Measurements from ENCODE around the gene SLC2A14. TPM values are rescaled to one million over a fixed set of nuclear protein-coding genes. Genes with fewer than 3 reads are reported as not detected.
A peak's percentile ranks its signal among the peaks of the same experiment; 100 is the strongest.
"Not testable (repeated sequence)": the region's sequence is repeated elsewhere in the genome, so short reads cannot be mapped to it uniquely, and the experiment has no call there.

SLC2A14 gene
- total RNA-seq, 1 donor from 2014 or later = 1.8 TPM

GRCh38 chr12:7844116-7844515 is 28.6 kb downstream of the SLC2A14 start:
- Mint-ChIP-seq H3K4me3 (ENCODE audit: unreplicated experiment) (no peak overlapping the region), H3K36me3 (ENCODE audit: low read depth) (no peaks in the 10 kb centered on the region), H3K9me3 (ENCODE audit: low read depth) (no peaks in the 10 kb centered on the region), H3K27me3 (ENCODE audit: low read depth) (no peaks in the 10 kb centered on the region), H3K27ac (ENCODE audit: unreplicated experiment) (peak overlapping the region; percentile 4), H3K4me1 (ENCODE audit: low read depth) (peaks cover 31% of the 10 kb centered on the region)
- no peak for DNase-seq (ENCODE audit: low spot score)
- TF ChIP-seq, protein P1, sequence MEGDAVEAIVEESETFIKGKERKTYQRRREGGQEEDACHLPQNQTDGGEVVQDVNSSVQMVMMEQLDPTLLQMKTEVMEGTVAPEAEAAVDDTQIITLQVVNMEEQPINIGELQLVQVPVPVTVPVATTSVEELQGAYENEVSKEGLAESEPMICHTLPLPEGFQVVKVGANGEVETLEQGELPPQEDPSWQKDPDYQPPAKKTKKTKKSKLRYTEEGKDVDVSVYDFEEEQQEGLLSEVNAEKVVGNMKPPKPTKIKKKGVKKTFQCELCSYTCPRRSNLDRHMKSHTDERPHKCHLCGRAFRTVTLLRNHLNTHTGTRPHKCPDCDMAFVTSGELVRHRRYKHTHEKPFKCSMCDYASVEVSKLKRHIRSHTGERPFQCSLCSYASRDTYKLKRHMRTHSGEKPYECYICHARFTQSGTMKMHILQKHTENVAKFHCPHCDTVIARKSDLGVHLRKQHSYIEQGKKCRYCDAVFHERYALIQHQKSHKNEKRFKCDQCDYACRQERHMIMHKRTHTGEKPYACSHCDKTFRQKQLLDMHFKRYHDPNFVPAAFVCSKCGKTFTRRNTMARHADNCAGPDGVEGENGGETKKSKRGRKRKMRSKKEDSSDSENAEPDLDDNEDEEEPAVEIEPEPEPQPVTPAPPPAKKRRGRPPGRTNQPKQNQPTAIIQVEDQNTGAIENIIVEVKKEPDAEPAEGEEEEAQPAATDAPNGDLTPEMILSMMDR (IDR thresholded peaks at IDR 0.05) = no peak

GRCh38 chr12:7843583-7843982 is 29.1 kb downstream of the SLC2A14 start:
- Mint-ChIP-seq H3K27ac (ENCODE audit: unreplicated experiment) (peak overlapping the region; percentile 4), H3K4me1 (ENCODE audit: low read depth) (peaks cover 31% of the 10 kb centered on the region)
- H3K4me3 Mint-ChIP-seq (ENCODE audit: unreplicated experiment); H3K9me3 Mint-ChIP-seq (ENCODE audit: low read depth); H3K36me3 Mint-ChIP-seq (ENCODE audit: low read depth); H3K27me3 Mint-ChIP-seq (ENCODE audit: low read depth); DNase-seq (ENCODE audit: low spot score): not testable (repeated sequence)

GRCh38 chr12:7843149-7843548 is 29.6 kb downstream of the SLC2A14 start:
- H3K4me1 Mint-ChIP-seq (ENCODE audit: low read depth) = peaks cover 29% of the 10 kb centered on the region
- not testable (repeated sequence) for H3K9me3 Mint-ChIP-seq (ENCODE audit: low read depth); H3K27me3 Mint-ChIP-seq (ENCODE audit: low read depth); DNase-seq (ENCODE audit: low spot score); H3K36me3 Mint-ChIP-seq (ENCODE audit: low read depth); H3K4me3 Mint-ChIP-seq (ENCODE audit: unreplicated experiment); H3K27ac Mint-ChIP-seq (ENCODE audit: unreplicated experiment)

DNA sequence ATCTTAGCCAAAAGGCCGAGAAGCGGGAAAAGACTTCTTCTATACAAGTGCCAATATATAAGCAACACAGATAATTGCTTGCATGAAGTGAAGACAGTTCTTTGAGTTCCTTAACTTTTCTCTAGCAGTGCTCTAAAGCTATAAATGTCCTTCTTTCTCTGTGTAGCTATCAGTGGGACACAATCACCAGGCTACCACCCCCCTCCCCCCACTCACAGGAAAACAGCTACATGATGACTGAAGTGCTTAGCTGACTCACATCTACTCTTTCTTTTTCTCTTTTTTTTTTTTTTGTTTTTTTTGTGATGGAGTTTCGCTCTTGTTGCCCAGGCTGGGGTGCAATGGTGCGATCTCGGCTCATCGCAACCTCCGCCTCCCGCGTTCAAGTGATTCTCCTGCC is 30.3 kb downstream of the SLC2A14 start:
- H3K9me3 Mint-ChIP-seq (ENCODE audit: low read depth); H3K4me3 Mint-ChIP-seq (ENCODE audit: unreplicated experiment); H3K27me3 Mint-ChIP-seq (ENCODE audit: low read depth); H3K36me3 Mint-ChIP-seq (ENCODE audit: low read depth); DNase-seq (ENCODE audit: low spot score): not testable (repeated sequence)
- H3K27ac Mint-ChIP-seq (ENCODE audit: unreplicated experiment) = peak overlapping the region; percentile 17
- H3K4me1 Mint-ChIP-seq (ENCODE audit: low read depth) = peaks cover 23% of the 10 kb centered on the region

GRCh38 chr12:7839848-7840247 is 32.9 kb downstream of the SLC2A14 start:
- not testable (repeated sequence) for H3K27me3 Mint-ChIP-seq (ENCODE audit: low read depth); H3K27ac Mint-ChIP-seq (ENCODE audit: unreplicated experiment); H3K4me3 Mint-ChIP-seq (ENCODE audit: unreplicated experiment); H3K9me3 Mint-ChIP-seq (ENCODE audit: low read depth); H3K36me3 Mint-ChIP-seq (ENCODE audit: low read depth); DNase-seq (ENCODE audit: low spot score)
- H3K4me1 Mint-ChIP-seq (ENCODE audit: low read depth) = peaks cover 18% of the 10 kb centered on the region

- H3K27me3 Mint-ChIP-seq (ENCODE audit: low read depth); H3K27ac Mint-ChIP-seq (ENCODE audit: unreplicated experiment); H3K9me3 Mint-ChIP-seq (ENCODE audit: low read depth); H3K36me3 Mint-ChIP-seq (ENCODE audit: low read depth); DNase-seq (ENCODE audit: low spot score); H3K4me3 Mint-ChIP-seq (ENCODE audit: unreplicated experiment): not testable (repeated sequence)
- H3K4me1 Mint-ChIP-seq (ENCODE audit: low read depth) = peaks cover 18% of the 10 kb centered on the region
These were observed 33.5 kb downstream of the SLC2A14 start for GRCh38 chr12:7839226-7839625.

- H3K27ac Mint-ChIP-seq (ENCODE audit: unreplicated experiment) = no peak overlapping the region
- TF ChIP-seq, protein P1 (IDR thresholded peaks at IDR 0.05) = no peak
- no peaks in the 10 kb centered on the region for H3K36me3 Mint-ChIP-seq (ENCODE audit: low read depth)
- H3K27me3 Mint-ChIP-seq (ENCODE audit: low read depth) = no peaks in the 10 kb centered on the region
- no peak overlapping the region for H3K4me3 Mint-ChIP-seq (ENCODE audit: unreplicated experiment)
- H3K4me1 Mint-ChIP-seq (ENCODE audit: low read depth) = peaks cover 5% of the 10 kb centered on the region
- no peaks in the 10 kb centered on the region for H3K9me3 Mint-ChIP-seq (ENCODE audit: low read depth)
- DNase-seq (ENCODE audit: low spot score) = no peak
These were observed 35.3 kb downstream of the SLC2A14 start for GRCh38 chr12:7837366-7837765.

DNA sequence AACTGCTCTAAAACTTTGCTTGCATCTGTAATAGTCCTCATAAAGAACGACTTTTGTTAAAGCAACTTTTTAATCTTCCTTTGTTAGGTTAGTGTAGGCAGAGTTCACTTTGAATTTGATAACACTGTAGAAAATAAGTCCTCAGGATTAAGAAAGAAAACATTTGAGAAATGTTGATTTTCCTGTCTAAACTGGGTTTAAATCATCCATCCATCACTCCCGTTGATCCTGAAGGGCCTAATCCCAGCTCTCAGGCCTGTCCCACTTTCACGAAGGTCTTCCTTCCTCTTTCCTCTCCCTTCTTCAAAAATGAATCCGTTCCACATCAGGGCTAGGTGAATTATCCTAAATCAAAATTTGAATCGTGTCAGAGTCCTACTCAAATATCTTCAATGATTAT is 36.9 kb downstream of the SLC2A14 start:
- Mint-ChIP-seq H3K27ac (ENCODE audit: unreplicated experiment) (no peak overlapping the region), H3K27me3 (ENCODE audit: low read depth) (no peaks in the 10 kb centered on the region), H3K9me3 (ENCODE audit: low read depth) (no peaks in the 10 kb centered on the region), H3K4me1 (ENCODE audit: low read depth) (no peaks in the 10 kb centered on the region), H3K36me3 (ENCODE audit: low read depth) (no peaks in the 10 kb centered on the region), H3K4me3 (ENCODE audit: unreplicated experiment) (no peak overlapping the region)
- DNase-seq (ENCODE audit: low spot score) = no peak
- TF ChIP-seq, protein P1 (IDR thresholded peaks at IDR 0.05) = no peak

All from chondrocyte (in vitro differentiated cells).